22Rv1 (cell line): ENCODE results near the gene GLI2.

ENCODE experiments used
- CTCF ChIP-seq: fragments of 450-650 bp; IDR thresholded peaks from 2 replicates; pipeline ENCODE4 v1.5.1; 2017; ENCODE audit warnings: mild to moderate bottlenecking
- ZFX ChIP-seq: fragments of 450-650 bp; IDR thresholded peaks from 2 replicates; pipeline ENCODE4 v1.6.1; 2017; ENCODE audit warnings: antibody characterized with exemption, borderline replicate concordance

- TF ChIP-seq CTCF (no peak), ZFX (no peak)
Measured at GRCh38 chr2:120762341-120763061, 26.8 kb downstream of the GLI2 start.
